HCT116 (cell line): ENCODE data around the gene CWC27.

Experiments
- CTCF ChIP-seq, 3 experiments: fragments of 200-600 bp in 1 of 3; sonication (generic) in 1 of 3; IDR thresholded peaks in 2 of 3; conservative IDR thresholded peaks in 1 of 3; 2 replicates each; pipeline ENCODE4 v1.5.1; 2012 to 2017; ENCODE audit warnings: low read depth in 2 of 3, low read length in 2 of 3, antibody characterized with exemption in 1 of 3, borderline replicate concordance in 1 of 3, control low read depth in 1 of 3, mild to moderate bottlenecking in 1 of 3, mixed read lengths in 1 of 3, mixed run types in 1 of 3, moderate library complexity in 1 of 3; ENCODE audit not compliant: insufficient read depth in 1 of 3
- EGR1 ChIP-seq: IDR thresholded peaks from 2 replicates; pipeline ENCODE4 v1.6.1; 2012; ENCODE audit warnings: low read depth
- EZH2 ChIP-seq: fragments of 200-600 bp; sonication (generic); IDR thresholded peaks from 2 replicates; pipeline ENCODE4 v1.6.1; 2017; ENCODE audit warnings: antibody characterized with exemption, mixed run types
- FOSL1 ChIP-seq: IDR thresholded peaks from 2 replicates; pipeline ENCODE4 v1.6.1; 2012; ENCODE audit warnings: low read depth
- JUND ChIP-seq: IDR thresholded peaks from 2 replicates; pipeline ENCODE4 v1.6.1; 2012
- MAX ChIP-seq: IDR thresholded peaks from 2 replicates; pipeline ENCODE4 v1.6.1; 2012
- POLR2A ChIP-seq: IDR thresholded peaks from 2 replicates; pipeline ENCODE4 v1.7.0; 2011; ENCODE audit warnings: borderline replicate concordance; ENCODE audit not compliant: insufficient read depth, insufficient read length; ENCODE audit errors: extremely low read depth
- POLR2AphosphoS5 ChIP-seq: IDR thresholded peaks from 2 replicates; pipeline ENCODE4 v1.6.1; 2011; ENCODE audit warnings: mild to moderate bottlenecking, low read depth, low read length, moderate library complexity
- REST ChIP-seq: IDR thresholded peaks from 2 replicates; pipeline ENCODE4 v1.6.1; 2012; ENCODE audit warnings: low read depth
- SIN3A ChIP-seq: IDR thresholded peaks from 2 replicates; pipeline ENCODE4 v1.6.1; 2012; ENCODE audit warnings: low read depth
- SP1 ChIP-seq: IDR thresholded peaks from 2 replicates; pipeline ENCODE4 v1.6.1; 2012; ENCODE audit warnings: low read depth
- SRF ChIP-seq: IDR thresholded peaks from 2 replicates; pipeline ENCODE4 v1.6.1; 2012; ENCODE audit warnings: low read depth
- YY1 ChIP-seq: IDR thresholded peaks from 2 replicates; pipeline ENCODE4 v1.6.1; 2011; ENCODE audit warnings: low read length, low read depth, moderate library complexity, mild to moderate bottlenecking; ENCODE audit not compliant: insufficient replicate concordance; ENCODE audit errors: extremely low read depth
- ZFX ChIP-seq: fragments of 450-650 bp; IDR thresholded peaks from 2 replicates; pipeline ENCODE4 v1.6.1; 2017

- TF ChIP-seq POLR2A = no peak
- no peak for TF ChIP-seq MAX
- no peak for TF ChIP-seq CTCF (IDR thresholded peaks at IDR 0.05 in 2 of 3, conservative IDR thresholded peaks at IDR 0.05 in 1 of 3; ENCODE audit: borderline replicate concordance in 1 of 3, insufficient read depth in 1 of 3, low read depth in 2 of 3, low read length in 2 of 3)
- TF ChIP-seq EGR1 = no peak
- no peak for TF ChIP-seq REST
- TF ChIP-seq JUND = no peak
- no peak for TF ChIP-seq YY1
- TF ChIP-seq EZH2 = no peak
- TF ChIP-seq SP1 = no peak
- TF ChIP-seq SRF = no peak
- no peak for TF ChIP-seq FOSL1
- no peak for TF ChIP-seq POLR2AphosphoS5
- TF ChIP-seq ZFX = no peak
- TF ChIP-seq SIN3A = no peak
These were observed 6.6 kb downstream of the CWC27 start for GRCh38 chr5:64775291-64775690.
